ENCODE measurements around the gene CCNL2.

DNA sequence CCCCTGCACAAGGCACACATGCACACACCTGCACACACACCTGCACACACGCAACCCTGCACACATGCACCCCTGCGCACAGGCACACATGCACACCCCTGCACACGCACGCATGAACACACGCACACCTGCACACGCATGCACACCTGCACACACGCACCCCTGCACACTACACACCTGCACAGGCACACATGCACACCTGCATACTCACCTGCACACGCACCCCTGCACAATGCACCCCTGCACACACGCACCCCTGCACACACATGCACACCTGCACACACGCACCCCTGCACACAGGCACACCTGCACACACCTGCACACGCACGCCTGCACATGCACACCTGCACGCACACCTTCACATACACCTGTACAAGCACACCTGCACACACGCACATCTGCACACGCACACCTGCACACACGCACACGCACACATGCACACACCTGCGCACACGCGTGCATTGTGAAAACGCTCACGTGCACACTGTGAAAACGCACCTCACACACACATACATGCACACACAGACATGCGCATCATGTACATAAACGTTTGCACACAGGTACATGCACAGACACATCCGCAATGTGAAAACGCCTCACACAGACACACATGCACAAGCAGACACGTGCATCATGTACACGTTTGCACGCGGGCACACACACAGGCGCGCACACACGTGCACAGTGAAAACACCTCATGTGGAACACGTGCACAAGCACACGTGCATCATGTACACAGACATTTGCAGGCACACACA lies 58.2 kb downstream of the CCNL2 start:
- TF ChIP-seq, protein P1, sequence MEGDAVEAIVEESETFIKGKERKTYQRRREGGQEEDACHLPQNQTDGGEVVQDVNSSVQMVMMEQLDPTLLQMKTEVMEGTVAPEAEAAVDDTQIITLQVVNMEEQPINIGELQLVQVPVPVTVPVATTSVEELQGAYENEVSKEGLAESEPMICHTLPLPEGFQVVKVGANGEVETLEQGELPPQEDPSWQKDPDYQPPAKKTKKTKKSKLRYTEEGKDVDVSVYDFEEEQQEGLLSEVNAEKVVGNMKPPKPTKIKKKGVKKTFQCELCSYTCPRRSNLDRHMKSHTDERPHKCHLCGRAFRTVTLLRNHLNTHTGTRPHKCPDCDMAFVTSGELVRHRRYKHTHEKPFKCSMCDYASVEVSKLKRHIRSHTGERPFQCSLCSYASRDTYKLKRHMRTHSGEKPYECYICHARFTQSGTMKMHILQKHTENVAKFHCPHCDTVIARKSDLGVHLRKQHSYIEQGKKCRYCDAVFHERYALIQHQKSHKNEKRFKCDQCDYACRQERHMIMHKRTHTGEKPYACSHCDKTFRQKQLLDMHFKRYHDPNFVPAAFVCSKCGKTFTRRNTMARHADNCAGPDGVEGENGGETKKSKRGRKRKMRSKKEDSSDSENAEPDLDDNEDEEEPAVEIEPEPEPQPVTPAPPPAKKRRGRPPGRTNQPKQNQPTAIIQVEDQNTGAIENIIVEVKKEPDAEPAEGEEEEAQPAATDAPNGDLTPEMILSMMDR (IDR thresholded peaks at IDR 0.05 in 4 of 5, conservative IDR thresholded peaks at IDR 0.05 in 1 of 5): no peak
- TF ChIP-seq POLR2A (IDR thresholded peaks at IDR 0.05): no peak
